NCI-H2196 (cell line): ENCODE results near the gene ATP8B1.

Experiments used
- DNase-seq: peaks from one replicate; lab custom pipeline; 2025; ENCODE audit not compliant: unreplicated experiment; lab: John Stamatoyannopoulos, UW

The ATP8B1 gene

GRCh38 chr18:57819671-57820460, 16.8 kb upstream of the ATP8B1 start:
- DNase-seq: peak; percentile 90

GRCh38 chr18:57819119-57819518, 16.0 kb upstream of the ATP8B1 start:
- DNase-seq: no peak

GRCh38 chr18:57816208-57816954, 13.3 kb upstream of the ATP8B1 start:
- DNase-seq: no peak

GRCh38 chr18:57814555-57814954, 11.4 kb upstream of the ATP8B1 start:
- DNase-seq: no peak

- DNase-seq: no peak
Measured at GRCh38 chr18:57813245-57813644, 10.1 kb upstream of the ATP8B1 start.

- no peak for DNase-seq
Measured at GRCh38 chr18:57812126-57812477, 9.0 kb upstream of the ATP8B1 start.

GRCh38 chr18:57811477-57812125, 8.5 kb upstream of the ATP8B1 start:
- DNase-seq: no peak

GRCh38 chr18:57809190-57809589, 6.1 kb upstream of the ATP8B1 start:
- DNase-seq: no peak

- DNase-seq: peak; percentile 43
Measured at GRCh38 chr18:57807336-57808117, 4.4 kb upstream of the ATP8B1 start.

- DNase-seq: no peak
Measured at GRCh38 chr18:57806978-57807285, 3.8 kb upstream of the ATP8B1 start.

- no peak for DNase-seq
Measured at GRCh38 chr18:57806201-57806977, 3.3 kb upstream of the ATP8B1 start.

- no peak for DNase-seq
Measured at GRCh38 chr18:57805117-57805516, 2.0 kb upstream of the ATP8B1 start.

GRCh38 chr18:57804557-57804956, 1.4 kb upstream of the ATP8B1 start:
- no peak for DNase-seq

- DNase-seq: no peak
Measured at GRCh38 chr18:57802213-57803102, 657 bp downstream of the ATP8B1 start.

GRCh38 chr18:57801761-57802212, 1.3 kb downstream of the ATP8B1 start:
- DNase-seq: peak; percentile 52

GRCh38 chr18:57801325-57801724, 1.8 kb downstream of the ATP8B1 start:
- peak; percentile 52 for DNase-seq

- no peak for DNase-seq
Measured at GRCh38 chr18:57798713-57799373, 4.3 kb downstream of the ATP8B1 start.

GRCh38 chr18:57797209-57797651, 5.9 kb downstream of the ATP8B1 start:
- peak; percentile 85 for DNase-seq
